HG03196 (cell line): ENCODE results near the gene KIF13A.
"Not testable (repeated sequence)": the region's sequence is repeated elsewhere in the genome, so short reads cannot be mapped to it uniquely, and the experiment has no call there.

Source experiments
- ATAC-seq: cut with Tn5 transposase; IDR thresholded peaks from one replicate; pipeline ENCODE4 v1.9.1; 2021; ENCODE audit not compliant: unreplicated experiment

Gene KIF13A

GRCh38 chr6:17987447-17987696 is at the start of gene KIF13A:
TSS of gene KIF13A (minus strand) at chr6:17987635. CDS start at chr6:17987463, 172 bp downstream.
- ATAC-seq: no peak

DNA sequence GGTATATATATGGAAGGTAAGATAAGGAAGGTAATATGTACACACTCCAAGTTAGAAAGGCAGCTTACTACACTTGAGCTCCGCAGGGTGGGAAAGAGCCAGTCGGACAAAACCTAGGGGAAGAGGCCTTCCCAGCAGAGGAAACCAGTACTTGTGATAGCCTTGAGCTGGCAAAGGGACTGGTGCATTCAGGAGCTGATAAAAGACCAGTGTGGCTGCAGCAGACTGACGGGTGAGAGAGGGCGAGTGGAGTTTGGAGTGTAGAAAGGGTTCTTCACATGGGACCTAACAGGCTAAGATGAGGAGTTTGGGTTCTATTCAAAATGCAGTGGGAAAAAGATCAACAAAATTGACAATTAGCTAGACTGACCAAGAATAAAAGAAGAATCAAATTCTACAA is 49.3 kb upstream of the KIF13A start:
- ATAC-seq: no peak

DNA sequence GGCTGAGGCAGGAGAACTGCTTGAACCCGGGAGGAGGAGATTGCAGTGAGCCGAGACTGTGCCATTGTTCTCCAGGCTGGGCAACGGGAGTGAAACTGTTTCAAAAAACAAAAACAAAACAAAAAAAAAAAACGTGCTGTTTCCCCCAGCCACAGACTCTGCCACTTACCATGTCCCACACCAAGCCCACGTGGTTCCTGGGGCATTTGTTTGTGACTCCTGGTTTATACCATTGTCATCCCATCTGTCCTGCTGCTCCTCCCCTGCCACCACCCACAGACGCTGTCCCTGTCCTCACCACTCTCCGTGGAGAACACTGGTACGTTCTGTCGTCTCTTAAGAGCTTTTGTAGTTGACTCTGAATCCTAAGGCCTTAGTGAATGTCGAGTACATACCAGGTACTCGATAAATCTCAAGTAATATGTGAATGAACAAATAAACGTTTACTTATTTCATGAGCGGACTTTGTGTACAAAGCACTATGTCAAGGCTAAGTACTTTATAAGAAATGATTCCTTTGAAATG is 48.0 kb upstream of the KIF13A start:
- ATAC-seq: no peak

GRCh38 chr6:18034798-18035202 is 47.4 kb upstream of the KIF13A start:
- ATAC-seq: no peak

GRCh38 chr6:18031680-18032256 is 44.3 kb upstream of the KIF13A start:
- no peak for ATAC-seq

- no peak for ATAC-seq
Observed at GRCh38 chr6:18031189-18031588, 43.8 kb upstream of the KIF13A start.

GRCh38 chr6:18028332-18028731 is 40.9 kb upstream of the KIF13A start:
- no peak for ATAC-seq

DNA sequence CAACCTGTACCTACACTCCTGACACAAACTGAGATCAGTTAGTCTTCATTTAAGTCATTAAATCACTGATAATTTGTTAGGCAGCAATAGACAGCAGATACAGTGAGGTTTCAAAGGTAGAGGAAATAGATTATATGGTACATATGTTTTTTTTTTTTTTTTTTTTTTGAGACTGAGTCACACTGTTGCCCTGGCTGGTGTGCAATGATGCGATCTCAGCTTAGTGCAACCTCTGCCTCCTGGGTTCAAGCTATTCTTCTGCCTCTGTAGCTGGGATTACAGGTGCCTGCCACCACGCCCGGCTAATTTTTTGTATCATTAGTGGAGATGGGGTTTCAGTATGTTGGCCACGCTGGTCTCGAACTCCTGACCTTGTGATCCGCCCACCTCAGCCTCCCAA is 38.2 kb upstream of the KIF13A start:
- no peak for ATAC-seq

DNA sequence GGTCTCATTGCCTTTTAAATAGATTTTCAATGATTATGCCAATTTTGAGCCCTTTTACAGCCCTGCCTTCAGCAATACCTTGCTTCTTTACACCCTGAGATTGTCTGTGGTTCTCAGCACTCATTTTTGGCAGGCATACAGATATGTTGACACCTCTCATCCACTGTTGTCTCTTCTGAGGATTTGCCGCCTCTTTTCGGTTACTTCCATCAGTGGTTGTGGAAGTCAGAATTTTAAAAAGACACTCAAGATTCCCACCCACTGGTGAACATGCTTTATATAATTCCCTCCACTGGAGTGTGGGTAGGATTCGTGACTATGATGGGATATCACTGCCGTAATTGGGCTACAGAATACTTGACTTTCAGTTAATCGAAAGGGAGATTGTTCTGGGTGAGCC is 37.4 kb upstream of the KIF13A start:
- ATAC-seq: no peak

DNA sequence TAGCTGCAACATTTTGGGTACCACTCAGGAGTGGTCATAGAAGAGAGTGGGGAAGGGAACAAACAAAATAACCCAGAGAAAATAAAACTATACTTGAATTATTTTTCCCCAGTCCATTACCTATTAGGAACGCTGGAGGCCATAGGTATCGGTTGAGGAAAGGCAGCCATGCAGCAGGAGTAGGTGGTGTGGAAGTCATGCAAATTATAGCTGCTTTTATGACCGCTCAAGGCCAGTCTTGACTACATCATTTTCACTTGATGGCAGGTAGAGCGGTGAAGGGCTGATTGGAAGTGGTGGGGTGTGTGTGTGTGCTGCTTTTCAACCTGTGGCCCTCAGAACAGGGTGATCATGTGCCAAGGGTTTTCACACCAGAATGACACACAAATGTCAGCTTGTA is 36.5 kb upstream of the KIF13A start:
- no peak for ATAC-seq

DNA sequence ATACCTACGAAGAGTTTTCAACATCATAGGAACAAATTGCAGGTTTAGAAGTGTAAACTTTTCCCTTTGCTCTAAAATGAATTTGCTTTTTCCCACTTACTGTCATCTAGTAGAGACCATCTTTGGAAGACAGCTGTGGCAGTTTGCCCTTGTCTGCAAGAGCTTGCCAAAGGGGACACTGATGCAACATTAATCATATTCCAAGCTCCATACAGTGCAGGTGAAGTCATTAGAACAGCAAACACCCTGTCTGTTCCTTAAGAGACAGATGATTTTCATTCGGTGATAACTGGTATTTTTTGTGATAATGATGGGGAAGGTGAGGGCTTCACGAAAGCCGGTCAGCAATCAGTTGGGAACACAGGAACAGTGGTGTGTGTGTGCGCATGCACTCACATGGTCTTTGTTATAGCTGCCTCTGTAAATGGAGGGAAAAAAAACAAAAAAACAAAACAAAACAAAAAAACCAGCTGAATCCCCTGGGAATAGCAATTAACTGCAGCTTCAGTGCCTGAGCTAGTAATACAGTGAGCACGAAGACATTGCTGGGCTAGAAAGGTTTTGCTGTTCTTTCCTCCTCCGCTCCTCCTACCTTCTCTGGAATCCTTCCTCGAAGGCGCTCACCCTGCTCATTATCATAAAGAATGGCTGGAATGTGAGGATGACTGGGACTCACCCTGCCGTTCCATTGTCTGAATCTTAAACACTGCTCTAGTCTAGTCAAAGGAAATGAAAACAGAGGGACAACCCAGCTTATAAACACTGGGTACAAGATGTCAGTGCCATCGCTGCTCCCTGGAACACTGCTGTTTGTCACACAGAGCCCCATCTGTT is 35.2 kb upstream of the KIF13A start:
- ATAC-seq: no peak

GRCh38 chr6:18021166-18021850 is 33.9 kb upstream of the KIF13A start:
- no peak for ATAC-seq

GRCh38 chr6:18020545-18020944 is 33.1 kb upstream of the KIF13A start:
- ATAC-seq: not testable (repeated sequence)

DNA sequence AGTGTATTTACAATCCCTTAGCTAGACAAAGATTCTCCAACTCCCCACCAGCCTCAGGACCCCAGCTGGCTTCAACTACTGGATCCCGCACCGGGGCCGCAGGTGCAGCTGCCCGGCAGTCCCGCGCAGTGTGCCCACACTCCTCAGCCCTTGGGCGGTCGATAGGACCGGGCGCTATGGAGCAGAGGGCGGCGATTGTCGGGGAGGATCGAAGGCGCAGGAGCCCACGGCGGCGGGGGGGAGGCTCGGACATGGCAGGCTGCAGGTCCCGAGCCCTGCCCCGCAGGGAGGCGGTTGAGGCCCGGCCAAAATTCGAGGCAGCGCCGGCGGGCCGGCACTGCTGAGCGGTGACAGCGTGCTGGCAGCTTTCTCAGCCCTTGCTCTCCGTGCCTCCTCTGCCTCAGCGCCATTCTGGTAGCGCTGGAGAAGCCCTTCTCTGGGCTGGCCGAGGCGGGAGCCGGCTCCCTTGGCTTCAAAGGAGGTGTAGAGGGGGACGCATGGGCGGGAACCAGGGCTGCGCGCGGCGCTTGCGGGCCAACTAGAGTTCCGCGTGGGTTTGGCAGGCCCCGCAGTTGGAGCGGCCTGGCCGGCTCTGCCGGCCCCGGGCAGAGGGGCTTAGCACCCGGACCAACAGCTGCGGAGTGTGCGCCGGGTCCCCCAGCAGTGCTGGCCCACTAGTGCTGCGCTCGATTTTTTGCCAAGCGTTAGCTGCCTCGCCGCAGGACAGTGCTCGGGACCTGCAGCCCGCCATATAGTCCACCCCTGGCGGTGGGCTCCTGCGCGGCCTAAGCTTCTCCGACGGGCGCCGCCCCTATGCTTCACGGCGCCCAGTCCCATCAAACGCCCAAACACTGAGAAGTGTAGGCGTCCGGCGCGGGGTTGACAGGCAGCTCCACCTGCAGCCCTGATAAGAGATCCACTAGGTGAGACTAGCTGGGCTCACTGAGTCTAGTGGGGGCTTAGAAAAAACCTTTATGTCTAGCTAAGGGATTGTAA is 32.4 kb upstream of the KIF13A start:
- no peak for ATAC-seq

GRCh38 chr6:18019133-18019532 is 31.7 kb upstream of the KIF13A start:
- ATAC-seq: not testable (repeated sequence)

DNA sequence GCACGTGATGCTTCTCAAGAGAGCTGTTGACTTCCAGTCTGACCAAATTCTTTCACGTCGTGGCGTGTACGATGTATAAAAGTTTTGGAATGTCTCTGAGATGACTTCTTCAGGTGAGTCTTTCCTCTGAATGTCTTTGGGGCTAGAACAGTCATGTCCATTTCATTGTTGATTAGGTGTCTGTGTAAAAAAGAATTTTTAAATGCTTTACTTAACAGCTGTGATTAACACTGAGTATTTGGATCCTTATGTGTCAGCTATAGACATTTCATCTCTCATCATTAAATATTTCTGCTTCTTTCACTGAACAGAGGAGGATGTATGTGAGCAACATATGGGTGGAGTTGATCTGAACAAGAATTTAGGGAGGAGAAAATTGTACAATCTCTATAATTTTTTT is 29.3 kb upstream of the KIF13A start:
- ATAC-seq: no peak

DNA sequence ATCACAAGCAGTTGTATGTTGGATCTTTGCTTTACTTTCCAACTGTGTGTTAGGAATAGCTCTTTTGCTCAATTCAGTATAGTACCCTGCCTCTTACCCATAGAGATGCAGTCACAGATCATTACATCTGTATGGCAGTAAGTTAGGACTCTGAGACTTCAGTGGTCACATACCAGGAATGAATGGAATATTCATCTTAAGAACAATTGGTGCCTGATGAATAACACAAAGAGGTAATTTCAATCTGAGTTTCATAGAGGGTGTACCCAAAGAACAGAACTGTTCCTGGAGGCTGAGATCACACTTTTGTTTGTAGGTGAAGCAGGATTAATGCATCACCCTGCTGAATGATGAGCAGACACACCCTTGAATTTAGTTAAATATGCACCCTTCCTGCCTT is 28.7 kb upstream of the KIF13A start:
- no peak for ATAC-seq

DNA sequence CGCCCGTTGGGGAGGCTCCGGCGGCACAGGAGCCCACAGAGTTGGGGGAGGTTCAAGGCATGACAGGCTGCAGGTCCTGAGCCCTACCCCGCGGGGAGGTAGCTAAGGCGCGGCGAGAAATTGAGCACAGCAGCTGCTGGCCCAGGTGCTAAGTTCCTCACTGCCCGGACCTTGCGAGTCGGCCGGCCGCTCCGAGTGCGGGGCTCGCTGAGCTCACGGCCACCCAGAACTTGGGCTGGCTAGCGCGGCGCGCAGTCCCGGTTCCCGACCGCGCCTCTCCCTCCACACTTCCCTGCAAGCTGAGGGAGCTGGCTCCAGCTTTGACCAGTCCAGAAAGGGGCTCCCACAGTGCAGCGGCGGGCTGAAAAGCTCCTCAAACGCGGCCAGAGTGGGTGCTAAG is 23.9 kb upstream of the KIF13A start:
- no peak for ATAC-seq

DNA sequence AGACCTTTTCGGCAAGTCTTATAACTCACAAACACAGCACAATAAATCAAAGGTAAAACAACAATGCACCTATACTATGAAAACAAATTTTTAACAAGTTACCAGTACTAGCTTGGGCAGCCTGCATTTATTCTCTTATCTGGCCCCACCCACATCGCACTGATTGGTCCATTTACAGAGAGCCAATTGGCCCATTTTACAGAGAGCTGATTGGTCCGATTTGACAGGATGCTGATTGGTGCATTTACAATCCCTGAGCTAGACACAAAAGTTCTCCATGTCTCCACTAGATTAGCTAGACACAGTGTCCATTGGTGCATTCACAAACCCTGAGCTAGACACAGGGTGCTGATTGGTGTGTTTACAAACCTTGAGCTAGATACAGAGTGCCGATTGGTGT is 23.1 kb upstream of the KIF13A start:
- not testable (repeated sequence) for ATAC-seq

DNA sequence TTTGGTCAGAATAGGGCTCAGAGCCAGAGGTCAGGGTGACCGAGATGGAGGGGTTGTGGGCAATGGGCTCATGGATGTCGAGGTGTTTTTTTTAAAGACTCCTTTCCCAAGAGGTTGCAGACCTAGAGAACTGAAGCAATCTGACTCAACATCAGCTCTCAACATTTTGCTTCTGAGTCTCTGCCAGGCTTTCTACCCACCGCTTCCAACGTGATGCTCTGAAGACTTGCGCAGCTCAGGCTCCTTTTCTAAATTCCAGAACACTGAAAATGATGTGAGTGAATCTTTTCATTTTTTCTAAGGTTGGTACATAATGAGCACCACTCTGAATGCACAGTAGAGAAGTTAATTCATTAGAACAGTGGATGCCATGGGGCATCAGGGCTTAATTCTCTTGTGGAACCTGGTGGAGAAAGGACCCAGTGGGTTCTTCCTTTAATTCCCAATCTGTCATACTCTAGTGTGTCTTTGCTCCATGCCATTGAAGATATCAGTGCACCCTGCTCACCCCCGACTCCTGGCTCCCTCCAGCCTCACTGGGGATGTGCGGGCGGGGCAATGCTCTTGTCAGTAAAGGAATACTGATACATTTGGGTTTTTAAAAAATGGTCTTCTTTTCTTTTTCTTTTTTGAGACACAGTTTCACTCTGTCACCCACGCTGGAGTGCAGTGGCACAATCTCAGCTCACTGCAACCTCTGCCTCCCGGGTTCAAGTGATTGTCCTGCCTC is 17.0 kb upstream of the KIF13A start:
- no peak for ATAC-seq
